GM18873 (cell line): ENCODE data around the gene DCAF15.

ENCODE experiments used
- ATAC-seq: cut with Tn5 transposase; IDR thresholded peaks from one replicate; pipeline ENCODE4 v1.9.1; 2021; ENCODE audit warnings: mild to moderate bottlenecking, moderate library complexity, moderate number of reproducible peaks; ENCODE audit not compliant: unreplicated experiment, low FRiP score

DCAF15 gene

GRCh38 chr19:13929340-13929739 is 23.0 kb upstream of the DCAF15 start:
- no peak for ATAC-seq

GRCh38 chr19:13929956-13930355 is 22.4 kb upstream of the DCAF15 start:
- no peak for ATAC-seq

- ATAC-seq: no peak
Measured at GRCh38 chr19:13930402-13930801, 21.9 kb upstream of the DCAF15 start.

GRCh38 chr19:13931391-13932148 is 20.7 kb upstream of the DCAF15 start:
- no peak for ATAC-seq

GRCh38 chr19:13932149-13932637 is 20.1 kb upstream of the DCAF15 start:
- no peak for ATAC-seq

GRCh38 chr19:13932911-13933393 is 19.4 kb upstream of the DCAF15 start:
- no peak for ATAC-seq

GRCh38 chr19:13934785-13935109 is 17.6 kb upstream of the DCAF15 start:
- ATAC-seq: no peak

GRCh38 chr19:13935765-13936510 is 16.4 kb upstream of the DCAF15 start:
- ATAC-seq: no peak

GRCh38 chr19:13937479-13938300 is 14.6 kb upstream of the DCAF15 start:
- no peak for ATAC-seq

- no peak for ATAC-seq
Measured at GRCh38 chr19:13938301-13939064, 13.8 kb upstream of the DCAF15 start, which contains the start of gene PODNL1. Gene PODNL1, minus strand, starts transcription at chr19:13938417. Its CDS starts 236 bp downstream, at chr19:13938181.

- no peak for ATAC-seq
Measured at GRCh38 chr19:13942023-13942684, 10.2 kb upstream of the DCAF15 start.

GRCh38 chr19:13946414-13946813 is 5.9 kb upstream of the DCAF15 start:
- no peak for ATAC-seq

- ATAC-seq: no peak
Measured at GRCh38 chr19:13951043-13951442, 1.3 kb upstream of the DCAF15 start.

- ATAC-seq: peak; percentile 5
Measured at GRCh38 chr19:13951799-13952153, 533 bp upstream of the DCAF15 start.

GRCh38 chr19:13952931-13953531 is 722 bp downstream of the DCAF15 start:
- no peak for ATAC-seq

- no peak for ATAC-seq
Measured at GRCh38 chr19:13954185-13954584, 1.9 kb downstream of the DCAF15 start.

GRCh38 chr19:13955662-13956364 is 3.5 kb downstream of the DCAF15 start:
- ATAC-seq: no peak

- ATAC-seq: no peak
Measured at GRCh38 chr19:13956365-13956744, 4.0 kb downstream of the DCAF15 start.

GRCh38 chr19:13957051-13957450 is 4.7 kb downstream of the DCAF15 start:
- no peak for ATAC-seq
